Cerebellar cortex (tissue), 1 donor: ENCODE results near the gene ZFAND3.

Experiments
- DNase-seq: peaks from one replicate; pipeline ENCODE4 v3.0.0-alpha.2; 2015; ENCODE audit warnings: low spot score

The ZFAND3 gene

GRCh38 chr6:37798436-37799262 is 20.9 kb upstream of the ZFAND3 start:
- no peak for DNase-seq

- DNase-seq = no peak
These were observed 20.3 kb upstream of the ZFAND3 start for GRCh38 chr6:37799263-37799644.

GRCh38 chr6:37800703-37801604 is 18.6 kb upstream of the ZFAND3 start:
- DNase-seq = no peak

- no peak for DNase-seq
These were observed 18.0 kb upstream of the ZFAND3 start for GRCh38 chr6:37801605-37801940.

GRCh38 chr6:37802810-37803209 is 16.7 kb upstream of the ZFAND3 start:
- no peak for DNase-seq

- no peak for DNase-seq
These were observed 14.9 kb upstream of the ZFAND3 start for GRCh38 chr6:37804586-37804985.

GRCh38 chr6:37806213-37806612 is 13.3 kb upstream of the ZFAND3 start:
- DNase-seq = no peak

GRCh38 chr6:37807656-37808055 is 11.9 kb upstream of the ZFAND3 start:
- peak; percentile 95 for DNase-seq

- peak; percentile 54 for DNase-seq
These were observed 10.4 kb upstream of the ZFAND3 start for GRCh38 chr6:37809197-37809543.

- no peak for DNase-seq
These were observed 6.7 kb upstream of the ZFAND3 start for GRCh38 chr6:37812841-37813240.

GRCh38 chr6:37814374-37814773 is 5.2 kb upstream of the ZFAND3 start:
- no peak for DNase-seq

- DNase-seq = no peak
These were observed 2.7 kb upstream of the ZFAND3 start for GRCh38 chr6:37816599-37817375.

- peak; percentile 95 for DNase-seq
These were observed 871 bp upstream of the ZFAND3 start for GRCh38 chr6:37818536-37819176.

GRCh38 chr6:37819802-37820717 is 533 bp downstream of the ZFAND3 start:
- DNase-seq = peak; percentile 49

GRCh38 chr6:37820718-37821079 is 1.2 kb downstream of the ZFAND3 start:
- DNase-seq = peak; percentile 37

GRCh38 chr6:37821446-37821845 is 1.9 kb downstream of the ZFAND3 start:
- peak; percentile 25 for DNase-seq

- peak; percentile 43 for DNase-seq
These were observed 3.5 kb downstream of the ZFAND3 start for GRCh38 chr6:37822851-37823682.

GRCh38 chr6:37824170-37824569 is 4.6 kb downstream of the ZFAND3 start:
- DNase-seq = no peak

- DNase-seq = no peak
These were observed 6.7 kb downstream of the ZFAND3 start for GRCh38 chr6:37826188-37826587.

GRCh38 chr6:37826993-37827392 is 7.5 kb downstream of the ZFAND3 start:
- no peak for DNase-seq
